HG02759 (cell line): ENCODE results near the gene WEE1.
"Not testable (repeated sequence)": the region's sequence is repeated elsewhere in the genome, so short reads cannot be mapped to it uniquely, and the experiment has no call there.

Experiments
- ATAC-seq: cut with Tn5 transposase; IDR thresholded peaks from one replicate; pipeline ENCODE4 v1.9.1; 2021; ENCODE audit warnings: mild to moderate bottlenecking, moderate library complexity; ENCODE audit not compliant: unreplicated experiment

WEE1 gene

DNA sequence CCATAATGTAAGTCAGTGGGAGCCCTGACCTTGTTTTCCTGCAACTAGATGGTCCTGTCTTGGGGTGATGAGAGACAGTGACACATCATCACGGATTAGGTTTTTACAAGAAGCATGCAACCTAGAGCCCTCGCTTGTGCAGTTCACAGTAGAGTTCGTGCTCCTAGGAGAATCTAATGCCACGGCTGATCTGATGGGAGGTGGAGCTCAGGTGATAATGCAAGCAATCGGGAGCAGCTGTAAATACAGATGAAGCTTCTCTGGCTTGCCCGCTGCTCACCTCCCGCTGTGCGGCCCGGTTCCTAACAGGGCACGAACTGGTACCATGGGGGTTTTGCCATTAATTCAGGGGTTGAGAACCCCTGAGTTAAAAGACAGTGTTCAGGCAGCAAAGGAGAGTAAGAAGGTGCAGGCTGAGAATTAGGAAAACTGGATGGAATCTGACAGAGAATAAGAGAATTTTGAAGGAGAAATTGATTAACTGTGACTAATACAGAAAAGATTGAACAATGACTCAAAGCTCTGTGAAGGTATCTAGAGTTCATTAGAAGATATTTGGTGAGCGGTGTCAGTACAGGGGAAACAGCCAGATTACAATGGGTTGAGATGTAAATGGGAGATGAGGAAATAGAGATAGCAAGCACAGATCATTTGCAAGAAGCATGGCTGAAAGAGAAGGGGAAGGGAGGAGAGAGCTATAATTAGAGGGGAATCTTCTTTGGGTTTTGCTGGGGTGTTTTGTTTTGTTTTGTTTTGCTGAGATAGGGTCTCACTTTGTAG is 21.0 kb downstream of the WEE1 start:
- ATAC-seq, result no peak

- no peak for ATAC-seq
Measured at GRCh38 chr11:9596926-9597464, 23.5 kb downstream of the WEE1 start.

- no peak for ATAC-seq
Measured at GRCh38 chr11:9600166-9600565, 26.7 kb downstream of the WEE1 start.

GRCh38 chr11:9600644-9601036 is 27.2 kb downstream of the WEE1 start:
- ATAC-seq, result peak; percentile 43

GRCh38 chr11:9601037-9601875 is 27.8 kb downstream of the WEE1 start:
- peak; percentile 75 for ATAC-seq

- no peak for ATAC-seq
Measured at GRCh38 chr11:9601876-9602199, 28.4 kb downstream of the WEE1 start.

- ATAC-seq, result not testable (repeated sequence)
Measured at GRCh38 chr11:9603214-9603613, 29.7 kb downstream of the WEE1 start.

DNA sequence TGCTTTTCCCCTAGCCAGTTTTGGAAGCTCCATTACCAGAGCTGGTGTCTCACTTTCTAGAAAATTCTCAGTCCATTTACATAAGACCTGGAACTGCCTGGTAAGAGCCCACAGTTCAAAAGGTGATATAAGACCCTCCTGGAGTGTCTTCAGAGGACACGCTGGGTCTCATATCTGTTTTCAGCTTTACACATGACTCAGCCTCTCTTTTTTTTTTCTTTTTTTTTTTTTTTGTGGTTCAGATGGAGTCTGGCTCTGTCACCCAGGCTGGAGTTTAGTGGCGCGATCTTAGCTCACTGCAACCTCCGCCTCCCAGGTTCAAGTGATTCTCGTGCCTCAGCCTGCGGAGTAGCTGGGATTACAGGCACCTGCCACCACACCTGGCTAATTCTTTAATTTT is 30.7 kb downstream of the WEE1 start:
- ATAC-seq, result no peak

- ATAC-seq, result no peak
Measured at GRCh38 chr11:9605742-9606141, 32.3 kb downstream of the WEE1 start.

DNA sequence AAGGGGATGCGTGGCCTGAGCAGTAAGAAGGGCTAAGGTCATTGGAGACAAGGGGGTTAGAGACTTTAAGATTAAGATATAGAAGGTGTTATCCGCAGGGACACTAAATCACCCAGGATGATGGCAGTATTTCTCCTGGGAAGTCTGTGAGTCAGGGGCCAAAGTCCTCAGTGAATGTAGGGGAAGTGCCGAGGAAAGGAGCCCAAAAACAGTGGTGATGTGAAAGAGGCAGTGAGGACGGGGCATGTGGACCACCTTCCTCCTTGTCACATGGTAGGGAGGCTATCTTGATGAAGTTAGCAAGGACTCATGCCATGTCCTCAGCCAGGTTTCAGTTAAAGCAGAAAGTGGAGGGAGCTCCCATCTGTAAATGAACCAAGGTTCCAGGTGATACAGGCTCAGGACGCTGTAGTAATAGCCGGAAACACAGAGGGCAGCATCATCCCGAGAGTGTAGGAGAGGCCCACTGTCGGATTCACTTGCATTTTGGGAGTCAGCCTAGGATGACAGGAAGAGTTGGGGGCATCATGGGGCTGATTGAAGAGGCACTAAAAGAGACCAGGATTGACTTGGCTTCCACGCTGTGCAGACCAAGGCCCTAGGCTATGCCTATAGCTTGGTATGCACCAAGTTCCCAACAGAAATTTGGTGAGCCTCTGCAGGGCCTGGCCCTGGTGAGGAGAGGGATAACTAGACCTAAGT is 33.5 kb downstream of the WEE1 start:
- ATAC-seq, result no peak

DNA sequence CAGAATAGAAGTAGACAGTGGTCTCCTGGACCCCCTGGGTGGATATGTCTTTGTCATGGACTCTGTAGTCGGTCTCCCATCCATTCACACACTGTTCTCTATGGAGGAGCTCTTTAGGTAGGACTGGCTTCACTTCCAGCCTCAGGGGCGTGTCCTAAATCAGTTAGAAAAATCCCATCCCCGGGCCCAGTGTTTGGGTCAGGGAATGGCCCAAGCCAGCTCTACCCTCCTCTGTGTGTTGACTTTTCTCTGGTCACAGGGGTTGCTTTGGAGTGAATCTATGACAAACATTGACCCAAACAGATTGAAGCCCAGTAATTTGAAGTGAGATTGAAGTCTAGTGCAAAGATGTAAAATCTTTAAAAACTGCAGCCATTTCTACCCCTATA is 34.0 kb downstream of the WEE1 start:
- no peak for ATAC-seq

DNA sequence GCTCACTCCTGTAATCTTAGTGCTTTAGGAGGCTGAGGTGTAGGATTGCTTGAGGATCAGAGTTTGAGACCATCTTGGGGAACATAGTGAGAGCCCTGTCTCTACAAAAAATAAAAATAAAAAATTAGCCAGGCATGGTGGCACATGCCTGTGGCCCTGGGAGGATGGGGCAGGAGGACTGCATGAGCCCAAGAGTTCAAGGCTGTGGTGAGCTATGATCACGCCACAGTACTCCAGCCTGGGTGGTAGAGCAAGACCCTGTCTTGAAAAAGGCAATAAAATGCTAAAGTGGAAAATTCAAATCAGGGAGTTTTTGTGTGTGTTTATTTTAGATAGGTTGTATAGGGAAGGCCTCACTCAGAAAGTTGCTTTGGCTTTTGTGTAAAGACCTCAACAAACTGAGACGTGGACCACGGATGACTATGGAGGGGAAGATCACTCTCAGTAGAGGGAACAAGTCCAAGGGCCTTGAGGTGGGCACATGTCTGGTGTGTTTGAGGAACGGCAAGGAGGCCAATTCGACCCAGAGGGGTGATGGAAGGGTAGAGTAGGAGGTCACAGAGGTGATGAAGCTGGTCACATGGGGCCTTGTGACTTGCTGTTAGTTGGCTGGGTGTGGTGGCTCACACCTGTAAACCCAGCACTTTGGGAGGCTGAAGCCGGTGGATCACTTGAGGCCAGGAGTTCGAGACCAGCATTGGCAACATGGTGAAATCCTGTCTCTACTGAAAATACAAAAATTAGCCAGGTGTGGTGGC is 35.7 kb downstream of the WEE1 start:
- ATAC-seq, result no peak

DNA sequence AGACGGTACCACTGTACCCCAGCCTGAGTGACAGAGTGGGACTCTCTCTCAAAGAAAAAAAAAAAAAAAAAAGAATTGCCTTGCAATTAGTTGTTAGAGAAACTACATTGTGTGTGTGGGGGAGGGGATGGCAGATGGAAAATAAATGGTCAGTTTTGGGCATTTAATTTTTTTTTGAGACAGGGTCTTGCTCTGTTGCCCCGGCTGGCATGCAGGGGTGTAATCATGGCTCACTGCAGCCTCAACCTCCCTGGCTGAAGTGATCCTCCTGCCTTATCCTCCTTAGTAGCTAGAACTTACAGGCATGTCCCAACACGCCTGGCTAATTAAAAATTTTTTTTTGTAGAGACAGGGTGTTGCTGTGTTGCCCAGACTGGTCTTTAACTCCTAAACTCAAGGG is 36.4 kb downstream of the WEE1 start:
- no peak for ATAC-seq

GRCh38 chr11:9613118-9613829 is 39.8 kb downstream of the WEE1 start:
- peak; percentile 42 for ATAC-seq

- ATAC-seq, result peak; percentile 76
Measured at GRCh38 chr11:9613830-9614762, 40.6 kb downstream of the WEE1 start.

DNA sequence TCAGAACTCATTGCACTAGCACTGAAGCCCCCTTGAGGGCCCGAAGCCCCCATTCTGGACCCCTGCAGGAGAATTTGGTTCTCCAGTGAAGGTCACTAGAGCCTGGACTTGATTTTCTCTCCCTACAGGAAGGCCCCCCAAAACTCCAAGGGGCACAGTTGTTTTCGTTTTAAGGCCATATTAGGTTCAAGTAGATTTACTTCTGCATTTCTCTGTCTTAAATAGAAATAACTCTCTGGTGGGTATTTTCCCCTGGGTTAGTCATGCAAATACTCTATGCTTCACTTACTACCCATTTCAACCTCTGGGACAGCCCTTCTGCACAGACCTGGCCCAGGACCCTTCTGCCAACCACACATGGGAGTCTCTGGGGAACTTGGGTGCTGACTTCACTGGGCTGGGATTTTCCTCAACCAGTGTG is 41.6 kb downstream of the WEE1 start:
- peak; percentile 46 for ATAC-seq

- no peak for ATAC-seq
Measured at GRCh38 chr11:9616042-9616675, 42.7 kb downstream of the WEE1 start.

GRCh38 chr11:9616858-9617257 is 43.4 kb downstream of the WEE1 start:
- ATAC-seq, result no peak

DNA sequence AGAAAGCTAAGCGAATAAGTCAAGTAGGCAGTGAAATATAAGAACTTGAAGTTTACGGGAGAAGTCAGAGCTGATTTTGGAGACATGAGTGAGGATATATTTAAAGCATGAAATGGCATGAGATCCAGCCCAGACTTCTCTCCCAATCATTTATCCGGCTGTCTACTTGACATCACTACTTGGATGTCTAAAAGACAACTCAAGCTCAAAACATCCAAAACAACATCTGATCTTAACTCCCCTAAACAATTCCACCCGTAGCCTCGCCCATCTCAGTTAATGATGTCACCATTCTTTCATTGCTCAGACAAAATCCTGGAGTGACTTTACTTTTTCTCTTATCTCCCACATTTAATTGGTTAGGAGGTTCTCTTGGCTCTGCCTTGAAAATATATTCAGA is 44.5 kb downstream of the WEE1 start:
- ATAC-seq, result no peak
